ENCODE measurements around the gene ARMC8.
A peak's percentile ranks its signal among the peaks of the same experiment; 100 is the strongest.

The ARMC8 gene

GRCh38 chr3:138314751-138315150, 127.7 kb downstream of the ARMC8 start:
- no peak for DNase-seq

- DNase-seq = no peak
Observed at GRCh38 chr3:138317687-138318086, 130.6 kb downstream of the ARMC8 start.

- DNase-seq = no peak
Observed at GRCh38 chr3:138323971-138324370, 136.9 kb downstream of the ARMC8 start.

- DNase-seq = no peak
Observed at GRCh38 chr3:138325990-138326389, 138.9 kb downstream of the ARMC8 start.

GRCh38 chr3:138326866-138327595, 139.9 kb downstream of the ARMC8 start:
- DNase-seq = no peak

GRCh38 chr3:138327831-138328230, 140.7 kb downstream of the ARMC8 start:
- DNase-seq = no peak

GRCh38 chr3:138328341-138328740, 141.2 kb downstream of the ARMC8 start:
- DNase-seq = no peak

GRCh38 chr3:138329127-138329983, 142.3 kb downstream of the ARMC8 start, which contains the start of gene NME9:
Gene NME9 (minus strand): TSS chr3:138329851. CDS start chr3:138329335, 516 bp downstream.
- DNase-seq = peak; percentile 40 to 88 (median 75)

GRCh38 chr3:138329984-138330293, 142.8 kb downstream of the ARMC8 start:
- no peak for DNase-seq

GRCh38 chr3:138331143-138331894, 144.2 kb downstream of the ARMC8 start:
- no peak for DNase-seq

- no peak for DNase-seq
Observed at GRCh38 chr3:138332472-138333073, 145.5 kb downstream of the ARMC8 start.

- no peak for DNase-seq
Observed at GRCh38 chr3:138334608-138335007, 147.5 kb downstream of the ARMC8 start.

GRCh38 chr3:138336454-138336999, 149.4 kb downstream of the ARMC8 start:
- no peak for DNase-seq

- DNase-seq = no peak
Observed at GRCh38 chr3:138338244-138338643, 151.1 kb downstream of the ARMC8 start.

- DNase-seq = no peak
Observed at GRCh38 chr3:138338811-138339210, 151.7 kb downstream of the ARMC8 start.

- DNase-seq = no peak
Observed at GRCh38 chr3:138340511-138340910, 153.4 kb downstream of the ARMC8 start.

GRCh38 chr3:138344754-138345153, 157.7 kb downstream of the ARMC8 start:
- DNase-seq = no peak

All from activated naive CD4-positive, alpha-beta T cell (primary cell).